Epithelial cell of alveolus of lung (primary cell): ENCODE measurements around the gene ZNF536. TPM values are rescaled to one million over a fixed set of nuclear protein-coding genes. Genes with fewer than 3 reads are reported as not detected.

Experiments
- total RNA-seq: library from RNA; depleted of rRNA; stranded (reverse); fragments of >200 nt; gene quantifications from 2 replicates; pipeline ENCODE4 v1.2.1, GENCODE V29; 2015

ZNF536 gene
- 2.3 TPM in 1 of 2 replicates, not detected in the other for total RNA-seq

GRCh38 chr19:30371960-30372824, at the start of gene ZNF536:
Gene ZNF536 (plus strand): TSS chr19:30372384. CDS start chr19:30443563, 71,179 bp downstream.

